IgD-negative memory B cell (primary cell): ENCODE measurements around the gene SLC48A1. TPM values are rescaled to one million over a fixed set of nuclear protein-coding genes. Genes with fewer than 3 reads are reported as not detected.

Source experiments
- H3K27ac Mint-ChIP-seq, 3 donors: one replicate each; pipeline ENCODE4 v1.8.0; 2020 to 2022; ENCODE audit warnings: mild to moderate bottlenecking in 3 of 3, mixed read lengths in 3 of 3, moderate library complexity in 1 of 3
- H3K27me3 Mint-ChIP-seq: one replicate; pipeline ENCODE4 v1.8.0; 2021; ENCODE audit warnings: mixed read lengths
- H3K36me3 Mint-ChIP-seq: one replicate; pipeline ENCODE4 v1.8.0; 2020; ENCODE audit warnings: mild to moderate bottlenecking, mixed read lengths
- H3K4me1 Mint-ChIP-seq, 3 donors: one replicate each; pipeline ENCODE4 v1.8.0; 2020 to 2022; ENCODE audit warnings: mixed read lengths in 3 of 3, mild to moderate bottlenecking in 1 of 3
- H3K4me3 Mint-ChIP-seq, 4 donors: one replicate each; pipeline ENCODE4 v1.8.0; 2020 to 2022; ENCODE audit warnings: mild to moderate bottlenecking in 4 of 4, mixed read lengths in 4 of 4, moderate library complexity in 3 of 4
- H3K9me3 Mint-ChIP-seq, 3 donors: one replicate each; pipeline ENCODE4 v1.8.0; 2020 to 2021; ENCODE audit warnings: mixed read lengths in 3 of 3, mild to moderate bottlenecking in 1 of 3
- polyA plus RNA-seq: library from polyadenylated mRNA; unstranded; fragments of 300-500 nt; fragmentation: Illumina TruSeq; gene quantifications from one replicate; pipeline ENCODE4 v1.2.3, GENCODE V29; 2021

The SLC48A1 gene
- polyA plus RNA-seq, 1 donor from 2014 or later = 21.7 TPM

- peaks cover 0 to 2% (median 0%) of the 10 kb centered on the region in 3 donors for H3K9me3 Mint-ChIP-seq
- H3K4me1 Mint-ChIP-seq = peaks cover 12 to 29% (median 28%) of the 10 kb centered on the region in 3 donors
- H3K27ac Mint-ChIP-seq = no peak overlapping the region
- H3K36me3 Mint-ChIP-seq = no peaks in the 10 kb centered on the region
- H3K27me3 Mint-ChIP-seq = no peaks in the 10 kb centered on the region
- peak overlapping the region in 1 of 4 donors; percentile 85 for H3K4me3 Mint-ChIP-seq
Observed at GRCh38 chr12:47748507-47748828, 24.6 kb upstream of the SLC48A1 start.

DNA sequence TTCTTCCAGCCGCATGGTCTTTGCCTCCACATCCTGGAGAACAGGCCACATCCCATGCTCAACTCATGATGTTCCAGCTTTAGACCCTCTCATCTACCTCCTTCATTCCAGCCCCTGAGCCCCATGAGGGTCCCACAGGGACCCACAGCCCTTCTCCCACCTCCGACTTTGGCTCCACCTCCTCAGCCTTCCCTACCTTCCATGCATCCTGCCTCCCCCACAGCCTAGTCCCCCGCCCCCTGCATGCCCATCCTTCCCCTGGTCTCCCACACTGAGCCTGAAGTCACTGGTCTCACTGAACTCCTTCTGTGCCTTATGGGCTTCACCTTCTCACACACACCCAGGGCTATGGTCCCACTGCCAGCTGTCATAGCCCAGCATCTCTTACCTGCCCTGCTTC, 24.1 kb upstream of the SLC48A1 start:
- peak overlapping the region in 1 of 4 donors; percentile 54 for H3K4me3 Mint-ChIP-seq
- H3K4me1 Mint-ChIP-seq = peaks cover 8 to 30% (median 28%) of the 10 kb centered on the region in 3 donors
- H3K27me3 Mint-ChIP-seq = no peaks in the 10 kb centered on the region
- H3K36me3 Mint-ChIP-seq = no peaks in the 10 kb centered on the region
- no peak overlapping the region for H3K27ac Mint-ChIP-seq
- peaks cover 0 to 2% (median 0%) of the 10 kb centered on the region in 3 donors for H3K9me3 Mint-ChIP-seq

DNA sequence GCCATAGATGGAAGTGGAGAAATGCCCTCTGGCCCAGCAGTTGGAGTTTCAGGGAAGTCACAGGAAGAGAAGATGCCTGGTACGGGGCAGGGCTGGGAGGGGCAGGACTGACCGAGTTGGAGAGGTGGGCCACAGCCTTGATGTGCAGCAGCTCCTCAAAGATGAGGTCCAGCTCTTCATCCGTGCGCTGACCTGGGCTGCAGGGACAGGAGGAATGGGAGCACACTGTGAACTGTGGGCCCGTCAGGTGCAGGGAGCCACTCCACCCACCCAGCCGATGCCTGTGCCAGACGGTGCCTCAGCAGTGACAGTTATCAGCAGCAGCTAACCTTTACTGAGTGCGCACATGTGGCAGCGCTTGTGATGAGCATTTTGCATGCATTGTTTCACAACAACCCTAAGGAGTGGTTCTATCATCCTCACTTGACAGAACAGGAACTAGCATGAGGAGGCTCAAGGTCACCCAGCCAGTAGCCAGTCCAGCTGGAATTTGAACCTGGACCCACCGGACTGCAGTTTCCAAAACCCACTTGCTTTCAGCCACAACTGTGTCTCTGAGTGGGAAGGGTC, 22.7 kb upstream of the SLC48A1 start:
- peaks cover 0 to 2% (median 0%) of the 10 kb centered on the region in 3 donors for H3K9me3 Mint-ChIP-seq
- H3K36me3 Mint-ChIP-seq = no peaks in the 10 kb centered on the region
- peaks cover 10 to 37% (median 33%) of the 10 kb centered on the region in 3 donors for H3K4me1 Mint-ChIP-seq
- H3K4me3 Mint-ChIP-seq = no peak overlapping the region
- H3K27me3 Mint-ChIP-seq = no peaks in the 10 kb centered on the region
- peak overlapping the region in 1 of 3 donors; percentile 20 for H3K27ac Mint-ChIP-seq

- Mint-ChIP-seq H3K4me3 (no peak overlapping the region), H3K27me3 (no peaks in the 10 kb centered on the region), H3K27ac (no peak overlapping the region), H3K4me1 (peaks cover 17 to 40% (median 37%) of the 10 kb centered on the region in 3 donors), H3K36me3 (no peaks in the 10 kb centered on the region), H3K9me3 (peaks cover 0 to 2% (median 0%) of the 10 kb centered on the region in 3 donors)
Observed at GRCh38 chr12:47750916-47751470, 22.0 kb upstream of the SLC48A1 start.

DNA sequence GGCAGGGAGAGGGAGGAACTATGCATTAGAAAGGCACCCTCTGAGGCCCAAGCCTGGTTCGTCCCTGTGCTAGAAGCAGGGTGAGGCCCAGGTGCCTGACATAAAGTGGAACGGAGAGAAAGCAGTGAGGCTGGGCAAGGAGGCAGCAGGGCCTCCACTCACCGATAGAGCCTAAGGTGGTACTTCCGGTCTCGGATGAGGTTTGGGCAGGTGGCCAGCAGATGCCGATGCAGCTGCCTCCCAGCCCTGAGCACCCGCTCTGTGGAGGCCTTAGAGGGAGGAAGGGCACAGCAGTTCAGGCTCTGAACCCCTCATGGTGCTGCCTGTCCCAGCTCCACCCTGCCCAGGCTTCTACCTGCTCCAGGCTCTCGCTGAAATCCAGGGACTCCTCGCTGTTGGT, 21.5 kb upstream of the SLC48A1 start:
- Mint-ChIP-seq H3K36me3 (no peaks in the 10 kb centered on the region), H3K27me3 (no peaks in the 10 kb centered on the region), H3K4me3 (no peak overlapping the region), H3K27ac (no peak overlapping the region), H3K4me1 (peaks cover 21 to 42% (median 41%) of the 10 kb centered on the region in 3 donors), H3K9me3 (peaks cover 0 to 2% (median 0%) of the 10 kb centered on the region in 3 donors)

DNA sequence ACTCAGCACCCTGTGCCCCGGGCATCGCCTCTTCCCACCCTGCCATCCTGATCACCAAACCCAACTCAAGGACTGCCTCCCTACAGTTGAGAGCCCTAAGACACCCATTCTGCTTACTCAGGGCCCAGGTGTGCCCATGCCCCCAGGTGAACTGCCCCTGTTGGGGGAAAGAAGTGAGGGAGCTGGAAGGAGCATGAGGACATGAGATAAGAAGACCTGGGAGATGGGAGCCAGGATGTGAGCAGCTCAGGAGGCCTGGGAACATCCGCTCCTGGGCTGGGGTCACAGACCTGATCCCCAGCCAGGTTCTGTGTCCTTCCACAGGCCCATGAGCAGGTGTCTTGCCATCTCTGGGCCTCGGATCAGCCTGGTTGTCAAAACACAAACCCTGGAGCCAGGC, 20.9 kb upstream of the SLC48A1 start:
- no peak overlapping the region for H3K4me3 Mint-ChIP-seq
- H3K27me3 Mint-ChIP-seq = no peaks in the 10 kb centered on the region
- no peak overlapping the region for H3K27ac Mint-ChIP-seq
- H3K4me1 Mint-ChIP-seq = peaks cover 20 to 44% (median 39%) of the 10 kb centered on the region in 3 donors
- H3K36me3 Mint-ChIP-seq = no peaks in the 10 kb centered on the region
- H3K9me3 Mint-ChIP-seq = peaks cover 0 to 2% (median 0%) of the 10 kb centered on the region in 3 donors

DNA sequence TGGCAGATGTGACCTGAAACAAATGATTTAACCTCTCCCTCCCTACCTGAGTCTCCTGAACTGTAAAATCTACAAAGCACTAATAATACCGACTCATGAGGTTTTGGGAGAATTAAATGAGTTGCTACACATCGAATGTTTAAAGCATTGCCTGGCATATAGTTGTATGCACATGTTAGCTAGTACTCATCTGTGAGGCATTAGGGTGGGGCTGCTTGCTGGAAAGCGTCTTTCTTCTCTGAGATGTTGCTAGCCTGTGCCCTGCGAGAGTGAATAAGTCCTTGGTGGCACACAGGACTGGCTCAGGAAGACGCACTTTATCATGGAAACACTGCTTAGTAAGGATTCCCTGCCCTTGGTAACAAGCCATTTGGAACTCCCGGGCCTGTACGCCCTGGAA, 20.5 kb upstream of the SLC48A1 start:
- no peaks in the 10 kb centered on the region for H3K27me3 Mint-ChIP-seq
- H3K9me3 Mint-ChIP-seq = peaks cover 0 to 2% (median 0%) of the 10 kb centered on the region in 3 donors
- H3K36me3 Mint-ChIP-seq = no peaks in the 10 kb centered on the region
- H3K4me1 Mint-ChIP-seq = peaks cover 21 to 45% (median 40%) of the 10 kb centered on the region in 3 donors
- peak overlapping the region in 1 of 3 donors; percentile 87 for H3K27ac Mint-ChIP-seq
- H3K4me3 Mint-ChIP-seq = no peak overlapping the region

DNA sequence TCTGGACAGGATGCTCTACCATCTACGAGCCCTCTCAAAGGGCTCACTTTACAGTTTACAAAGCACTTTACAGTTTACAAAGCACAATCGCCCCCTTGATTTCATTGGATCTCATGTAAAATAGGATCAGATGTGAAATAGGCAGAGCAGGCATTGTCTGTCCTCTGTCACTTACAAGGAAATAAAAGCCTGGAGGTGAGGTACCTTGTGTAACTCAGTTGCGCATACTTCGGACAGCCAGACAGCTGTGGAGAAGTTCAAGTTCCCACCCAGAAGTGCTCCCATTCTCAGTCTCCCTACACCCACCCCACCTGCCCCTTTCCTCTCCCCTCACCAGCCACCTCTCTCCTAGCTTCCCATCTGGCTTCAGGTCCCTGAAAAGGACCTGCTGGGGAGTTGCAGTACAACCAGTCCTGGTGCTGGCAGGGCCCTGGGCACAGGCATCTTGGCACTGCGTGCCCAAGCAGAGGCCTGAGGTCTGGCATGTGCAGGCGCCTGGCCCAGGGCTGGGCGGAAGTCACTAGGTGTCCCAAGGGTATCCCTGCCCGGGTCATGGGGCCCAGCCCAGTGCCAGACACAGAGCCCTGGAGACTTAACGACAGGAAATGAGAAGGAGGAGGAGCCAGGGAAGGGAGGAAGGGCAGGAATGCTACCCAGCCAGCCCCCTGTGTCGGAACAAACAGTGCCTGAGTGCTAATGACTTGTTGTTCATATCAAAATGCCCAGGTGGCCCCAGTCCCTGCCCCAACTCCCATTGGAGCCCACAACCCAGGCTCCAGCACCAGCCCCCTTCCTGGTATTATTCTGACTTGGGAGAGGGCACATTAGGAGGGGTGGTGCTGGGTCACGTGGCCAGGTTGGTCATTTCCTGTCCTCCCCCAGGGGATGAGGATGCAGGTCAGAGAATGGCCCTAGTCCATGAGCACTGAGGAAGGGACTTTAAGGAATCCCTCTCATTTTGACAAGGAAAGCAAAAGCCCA, 19.7 kb upstream of the SLC48A1 start:
- Mint-ChIP-seq H3K9me3 (peaks cover 0 to 2% (median 0%) of the 10 kb centered on the region in 3 donors), H3K4me3 (no peak overlapping the region), H3K27me3 (no peaks in the 10 kb centered on the region), H3K27ac (peak overlapping the region in 2 of 3 donors; percentile 39 to 87), H3K36me3 (no peaks in the 10 kb centered on the region), H3K4me1 (peaks cover 22 to 45% (median 41%) of the 10 kb centered on the region in 3 donors)

GRCh38 chr12:47754126-47754525, 18.9 kb upstream of the SLC48A1 start:
- Mint-ChIP-seq H3K9me3 (peaks cover 0 to 2% (median 0%) of the 10 kb centered on the region in 3 donors), H3K4me1 (peaks cover 22 to 43% (median 39%) of the 10 kb centered on the region in 3 donors), H3K4me3 (peak overlapping the region in 2 of 4 donors; percentile 17 to 20)

GRCh38 chr12:47754881-47755280, 18.2 kb upstream of the SLC48A1 start:
- Mint-ChIP-seq H3K4me1 (peaks cover 22 to 42% (median 38%) of the 10 kb centered on the region in 3 donors), H3K9me3 (peaks cover 0 to under 1% (median 0%) of the 10 kb centered on the region in 3 donors), H3K27ac (peak overlapping the region in 2 of 3 donors; percentile 21 to 91), H3K4me3 (peak overlapping the region in 2 of 4 donors; percentile 5 to 66), H3K36me3 (no peaks in the 10 kb centered on the region), H3K27me3 (no peaks in the 10 kb centered on the region)

More at GRCh38 chr12:47754126-47754525, 18.9 kb upstream of the SLC48A1 start:
- Mint-ChIP-seq H3K27me3 (no peaks in the 10 kb centered on the region), H3K27ac (no peak overlapping the region), H3K36me3 (no peaks in the 10 kb centered on the region)

GRCh38 chr12:47755655-47756562, 17.1 kb upstream of the SLC48A1 start:
- Mint-ChIP-seq H3K4me1 (peaks cover 22 to 41% (median 40%) of the 10 kb centered on the region in 3 donors), H3K36me3 (no peaks in the 10 kb centered on the region), H3K9me3 (no peaks in the 10 kb centered on the region), H3K4me3 (peak overlapping the region; percentile 5 to 88 (median 58)), H3K27ac (peak overlapping the region; percentile 7 to 91 (median 50)), H3K27me3 (no peaks in the 10 kb centered on the region)

GRCh38 chr12:47757364-47757839, 15.6 kb upstream of the SLC48A1 start:
- H3K4me1 Mint-ChIP-seq = peaks cover 22 to 40% (median 37%) of the 10 kb centered on the region in 3 donors
- no peaks in the 10 kb centered on the region for H3K36me3 Mint-ChIP-seq
- H3K4me3 Mint-ChIP-seq = peak overlapping the region; percentile 5 to 82 (median 54)
- H3K27me3 Mint-ChIP-seq = no peaks in the 10 kb centered on the region
- no peaks in the 10 kb centered on the region for H3K9me3 Mint-ChIP-seq
- H3K27ac Mint-ChIP-seq = peak overlapping the region; percentile 10 to 91 (median 15)

DNA sequence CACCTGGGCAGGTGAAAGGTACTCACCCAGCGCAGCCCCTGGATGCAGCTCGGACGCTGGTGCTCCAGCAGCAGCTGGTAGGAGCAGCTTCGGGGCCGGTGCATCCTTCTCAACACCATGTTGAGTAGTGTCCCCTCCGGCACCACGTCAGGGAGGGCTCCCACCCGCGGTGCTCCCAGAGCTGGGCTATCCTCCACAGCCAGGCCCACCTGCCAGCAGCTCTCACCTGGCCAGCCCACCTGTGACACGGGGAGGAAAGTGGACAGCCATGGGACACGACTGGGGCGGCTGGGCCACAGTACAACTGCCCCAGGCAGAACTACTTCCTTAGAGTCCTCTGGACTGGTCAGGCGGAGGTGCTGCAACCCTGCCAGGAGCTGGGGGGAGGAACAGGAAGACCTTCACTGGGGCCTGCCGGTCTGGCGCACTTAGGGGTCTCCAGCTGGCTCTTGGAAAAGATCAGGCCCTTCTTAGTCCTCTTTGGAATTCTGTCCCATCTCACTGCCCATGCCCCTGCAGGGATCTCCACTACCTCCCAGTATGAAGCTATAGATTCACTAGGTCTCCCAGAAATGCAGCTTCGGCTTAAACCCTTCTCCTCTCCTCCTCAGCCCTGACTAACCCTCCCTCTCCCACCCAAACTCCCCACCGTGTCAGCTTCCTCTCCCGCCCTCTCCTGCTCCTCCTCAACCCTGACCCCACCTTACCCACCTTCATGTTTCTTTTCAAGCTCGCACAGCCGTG, 15.0 kb upstream of the SLC48A1 start:
- H3K4me1 Mint-ChIP-seq = peaks cover 22 to 37% (median 37%) of the 10 kb centered on the region in 3 donors
- peak overlapping the region in 3 of 4 donors; percentile 80 to 90 (median 88) for H3K4me3 Mint-ChIP-seq
- no peaks in the 10 kb centered on the region for H3K27me3 Mint-ChIP-seq
- H3K9me3 Mint-ChIP-seq = no peaks in the 10 kb centered on the region
- H3K36me3 Mint-ChIP-seq = no peaks in the 10 kb centered on the region
- peak overlapping the region in 2 of 3 donors; percentile 15 to 35 for H3K27ac Mint-ChIP-seq
